Hepatocyte (in vitro differentiated cells): ENCODE data around the gene CPED1. TPM values are rescaled to one million over a fixed set of nuclear protein-coding genes. Genes with fewer than 3 reads are reported as not detected.

Experiments used
- DNase-seq: peaks from one replicate; pipeline ENCODE4 v3.0.0-alpha.2; 2016; ENCODE audit warnings: low spot score
- H2AFZ ChIP-seq: fragments of 200-600 bp; sonication (generic); 2 replicates; pipeline ENCODE4 v1.6.0; 2016; ENCODE audit warnings: antibody characterized with exemption, mild to moderate bottlenecking
- H3K27ac ChIP-seq: fragments of 200-600 bp; sonication (generic); 2 replicates; pipeline ENCODE4 v1.5.1; 2016; ENCODE audit warnings: mild to moderate bottlenecking
- H3K27me3 ChIP-seq: fragments of 200-600 bp; sonication (generic); 2 replicates; pipeline ENCODE4 v1.6.1; 2016
- H3K36me3 ChIP-seq: fragments of 200-600 bp; sonication (generic); replicated peaks from 2 replicates; pipeline ENCODE4 v1.5.1; 2016; ENCODE audit warnings: low read depth; ENCODE audit not compliant: insufficient read depth
- H3K4me1 ChIP-seq: fragments of 200-600 bp; sonication (generic); 2 replicates; pipeline ENCODE4 v1.5.1; 2016; ENCODE audit warnings: mild to moderate bottlenecking, moderate library complexity; ENCODE audit not compliant: insufficient read depth
- H3K4me2 ChIP-seq: fragments of 200-600 bp; sonication (generic); 2 replicates; pipeline ENCODE4 v1.6.0; 2016
- H3K4me3 ChIP-seq: fragments of 200-600 bp; sonication (generic); 2 replicates; pipeline ENCODE4 v1.5.1; 2016; ENCODE audit warnings: mild to moderate bottlenecking
- H3K79me2 ChIP-seq: fragments of 200-600 bp; sonication (generic); 2 replicates; pipeline ENCODE4 v1.6.0; 2017; ENCODE audit warnings: mild to moderate bottlenecking
- H3K9me2 ChIP-seq: fragments of 200-600 bp; sonication (generic); replicated peaks from 2 replicates; pipeline ENCODE4 v1.6.0; 2017; ENCODE audit warnings: mild to moderate bottlenecking; ENCODE audit not compliant: insufficient read depth
- H3K9me3 ChIP-seq: fragments of 200-600 bp; sonication (generic); 2 replicates; pipeline ENCODE4 v1.5.1; 2016; ENCODE audit warnings: low read depth, mild to moderate bottlenecking
- H4K20me1 ChIP-seq: fragments of 200-600 bp; sonication (generic); 2 replicates; pipeline ENCODE4 v1.6.0; 2016; ENCODE audit warnings: mild to moderate bottlenecking; ENCODE audit not compliant: insufficient read depth, poor library complexity, severe bottlenecking
- EZH2 ChIP-seq: fragments of 200-600 bp; sonication (generic); IDR thresholded peaks from 2 replicates; pipeline ENCODE4 v1.6.1; 2016; ENCODE audit warnings: antibody characterized with exemption, mild to moderate bottlenecking, borderline replicate concordance
- EZH2phosphoT487 ChIP-seq: fragments of 200-600 bp; sonication (generic); IDR thresholded peaks from one replicate; pipeline ENCODE4 v1.6.1; 2018; ENCODE audit warnings: antibody characterized with exemption, mild to moderate bottlenecking, low read depth, moderate library complexity; ENCODE audit not compliant: unreplicated experiment, severe bottlenecking
- WGBS: methylation state at CpG from one replicate; pipeline ENCODE4 v1.1.6; 2016; ENCODE audit warnings: low lambda C conversion rate; ENCODE audit errors: missing lambda C conversion rate; 5-methylcytosine and 5-hydroxymethylcytosine counted together
- polyA plus RNA-seq: library from polyadenylated mRNA; unstranded; fragments of >200 nt; fragmentation: Nextera tagmentation; extraction: Ambion mirVana; gene quantifications from 2 replicates; pipeline ENCODE4 v1.2.1, GENCODE V29; 2016
- total RNA-seq: library from RNA; depleted of rRNA; stranded (reverse); fragments of >200 nt; gene quantifications from 2 replicates; pipeline ENCODE4 v1.2.3, GENCODE V29; 2014
- TF ChIP-seq, protein P1 (sequence below): fragments of 200-600 bp; sonication (generic); IDR thresholded peaks from 2 replicates; pipeline ENCODE4 v1.5.1; 2016; ENCODE audit warnings: antibody characterized with exemption, mild to moderate bottlenecking; ENCODE audit not compliant: poor library complexity

Gene CPED1
- total and polyA plus RNA-seq, 2 experiments from 2014 or later = 10.1 to 30.5 TPM

DNA sequence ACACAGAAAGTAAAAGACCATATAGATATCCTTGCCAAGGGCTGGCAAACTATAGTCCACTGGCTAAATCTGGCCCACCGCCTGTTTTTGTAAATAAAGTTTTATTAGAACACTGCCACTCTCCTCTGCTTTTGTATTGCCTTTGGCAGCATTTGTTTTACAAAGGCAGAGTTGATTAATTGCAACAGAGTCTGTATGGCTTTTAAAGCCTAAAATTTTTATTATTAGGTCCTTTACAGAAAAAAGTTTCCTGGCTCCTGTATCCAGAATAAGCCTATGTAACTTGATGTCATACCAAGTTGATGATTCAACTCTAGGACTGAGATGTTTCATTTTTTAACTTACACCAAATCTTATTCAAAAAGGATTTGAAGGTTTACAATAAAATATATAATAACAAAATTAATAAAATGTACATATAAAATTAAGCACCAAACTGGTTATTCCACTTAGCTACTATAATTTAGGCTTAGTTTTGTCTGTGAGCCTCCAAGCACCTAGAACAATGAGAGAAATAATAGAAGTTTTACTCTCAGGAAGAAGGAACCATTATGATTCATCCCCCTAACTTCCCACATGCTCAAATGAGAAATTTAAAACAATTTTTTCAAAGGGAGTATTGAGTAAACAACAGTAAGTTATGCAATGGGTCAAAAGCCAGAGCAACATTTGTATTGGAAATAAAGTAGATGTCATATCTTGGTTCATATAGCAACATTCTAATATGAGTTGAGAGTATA lies 31.9 kb downstream of the CPED1 start:
- TF ChIP-seq EZH2phosphoT487 (no peak), EZH2 (no peak)
- TF ChIP-seq, protein P1, sequence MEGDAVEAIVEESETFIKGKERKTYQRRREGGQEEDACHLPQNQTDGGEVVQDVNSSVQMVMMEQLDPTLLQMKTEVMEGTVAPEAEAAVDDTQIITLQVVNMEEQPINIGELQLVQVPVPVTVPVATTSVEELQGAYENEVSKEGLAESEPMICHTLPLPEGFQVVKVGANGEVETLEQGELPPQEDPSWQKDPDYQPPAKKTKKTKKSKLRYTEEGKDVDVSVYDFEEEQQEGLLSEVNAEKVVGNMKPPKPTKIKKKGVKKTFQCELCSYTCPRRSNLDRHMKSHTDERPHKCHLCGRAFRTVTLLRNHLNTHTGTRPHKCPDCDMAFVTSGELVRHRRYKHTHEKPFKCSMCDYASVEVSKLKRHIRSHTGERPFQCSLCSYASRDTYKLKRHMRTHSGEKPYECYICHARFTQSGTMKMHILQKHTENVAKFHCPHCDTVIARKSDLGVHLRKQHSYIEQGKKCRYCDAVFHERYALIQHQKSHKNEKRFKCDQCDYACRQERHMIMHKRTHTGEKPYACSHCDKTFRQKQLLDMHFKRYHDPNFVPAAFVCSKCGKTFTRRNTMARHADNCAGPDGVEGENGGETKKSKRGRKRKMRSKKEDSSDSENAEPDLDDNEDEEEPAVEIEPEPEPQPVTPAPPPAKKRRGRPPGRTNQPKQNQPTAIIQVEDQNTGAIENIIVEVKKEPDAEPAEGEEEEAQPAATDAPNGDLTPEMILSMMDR = no peak
- H4K20me1 ChIP-seq = no peaks in the 10 kb centered on the region
- no peak overlapping the region for H3K4me3 ChIP-seq
- no peaks in the 10 kb centered on the region for H3K9me3 ChIP-seq
- no peaks in the 10 kb centered on the region for H3K79me2 ChIP-seq
- peaks cover 26% of the 10 kb centered on the region for H3K4me1 ChIP-seq
- H3K27me3 ChIP-seq = no peaks in the 10 kb centered on the region
- no peaks in the 10 kb centered on the region for H3K36me3 ChIP-seq
- H3K4me2 ChIP-seq = no peak overlapping the region
- WGBS = 86% methylated on average over 1 of the region's 1 CpG
- no peak overlapping the region for H2AFZ ChIP-seq
- no peak for DNase-seq
- no peaks in the 10 kb centered on the region for H3K9me2 ChIP-seq
- peak overlapping the region; percentile 11 for H3K27ac ChIP-seq

DNA sequence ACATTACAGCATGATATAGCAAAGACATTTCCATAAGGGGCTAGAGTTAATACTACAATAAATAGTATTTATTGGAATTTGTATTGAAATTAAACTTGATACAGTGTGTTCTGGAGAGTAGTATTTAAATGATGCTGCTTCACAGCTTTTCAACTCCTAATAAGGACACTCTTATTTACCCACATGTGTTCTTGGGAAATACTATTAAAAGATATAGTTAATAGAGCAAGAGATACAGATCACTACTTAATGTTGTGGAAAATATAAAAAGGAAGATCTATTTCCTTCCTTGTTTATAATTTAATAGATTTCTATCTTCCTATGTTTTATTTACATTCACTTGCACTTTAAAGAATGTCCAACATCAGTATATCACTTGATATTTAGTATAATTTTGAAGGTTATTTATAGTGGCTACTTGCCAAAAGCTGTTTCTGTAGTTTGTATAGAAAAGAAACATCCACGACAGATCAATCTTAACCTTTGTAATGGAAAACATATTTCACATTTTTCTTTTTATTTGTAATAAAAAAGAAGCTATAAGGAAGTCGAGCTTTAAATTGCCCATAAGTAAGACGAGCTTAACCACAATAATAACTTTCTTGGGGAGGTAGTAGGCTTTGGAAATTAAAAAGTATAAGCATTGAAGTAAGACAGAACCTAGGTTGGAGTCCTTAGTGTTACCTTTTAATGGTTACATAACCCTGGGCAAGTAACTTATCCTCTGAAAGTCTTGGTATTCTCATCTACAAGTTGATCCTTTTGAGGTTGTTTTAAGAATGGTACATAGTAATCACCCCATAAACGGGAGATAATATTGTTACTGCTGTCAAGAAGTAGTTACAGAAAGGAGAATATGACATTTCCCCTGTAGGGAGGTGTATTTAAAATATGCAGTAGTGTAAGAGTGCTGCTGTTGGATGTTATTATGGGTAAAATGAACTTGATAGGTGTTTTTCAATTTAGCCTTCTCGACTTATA lies 32.8 kb downstream of the CPED1 start:
- Histone ChIP-seq H3K27me3 (no peaks in the 10 kb centered on the region), H3K4me3 (no peak overlapping the region), H3K79me2 (no peaks in the 10 kb centered on the region), H3K4me1 (peaks cover 29% of the 10 kb centered on the region), H3K36me3 (no peaks in the 10 kb centered on the region), H3K27ac (peak overlapping the region; percentile 13), H3K9me3 (no peaks in the 10 kb centered on the region), H3K9me2 (no peaks in the 10 kb centered on the region), H4K20me1 (no peaks in the 10 kb centered on the region), H2AFZ (no peak overlapping the region), H3K4me2 (no peak overlapping the region)
- DNase-seq = no peak
- TF ChIP-seq EZH2 (no peak), EZH2phosphoT487 (no peak)
- TF ChIP-seq, protein P1 = no peak
- 55% methylated on average over 5 of the region's 5 CpGs for WGBS

DNA sequence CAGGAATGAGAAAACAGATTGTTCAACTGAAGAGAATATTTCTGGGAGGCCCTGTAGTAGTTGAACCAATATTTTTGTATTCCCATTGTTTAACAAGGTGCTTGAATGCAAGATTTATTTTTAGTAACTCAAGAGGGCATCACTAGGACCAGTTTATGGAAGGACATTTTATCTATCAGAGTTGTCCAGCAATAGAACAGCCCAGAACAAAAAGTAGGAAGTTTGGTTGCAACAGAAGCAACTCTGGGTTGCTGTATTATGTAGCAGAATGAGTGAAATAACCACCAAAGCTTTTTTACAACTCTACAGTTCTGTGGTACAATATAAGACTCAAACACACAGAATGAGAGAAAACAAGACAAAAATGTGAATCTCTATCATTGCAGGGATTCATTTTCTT lies 34.7 kb downstream of the CPED1 start:
- no peaks in the 10 kb centered on the region for H3K9me2 ChIP-seq
- H3K36me3 ChIP-seq = no peaks in the 10 kb centered on the region
- no peaks in the 10 kb centered on the region for H4K20me1 ChIP-seq
- H3K9me3 ChIP-seq = no peaks in the 10 kb centered on the region
- peak overlapping the region; percentile 38 for H3K4me2 ChIP-seq
- no peaks in the 10 kb centered on the region for H3K27me3 ChIP-seq
- no peak overlapping the region for H2AFZ ChIP-seq
- peak overlapping the region; percentile 65 for H3K27ac ChIP-seq
- peaks cover 39% of the 10 kb centered on the region for H3K4me1 ChIP-seq
- no peaks in the 10 kb centered on the region for H3K79me2 ChIP-seq
- DNase-seq = no peak
- TF ChIP-seq EZH2phosphoT487 = no peak
- no peak for TF ChIP-seq EZH2
- TF ChIP-seq, protein P1 = no peak
- no peak overlapping the region for H3K4me3 ChIP-seq
